BLaER1 treated with 17β-estradiol and CSF1 and Interleukin-3, amounts not matched to agents 10 nM and 100 nM (cell line): ENCODE data around the gene USP16.
A peak's percentile ranks its signal among the peaks of the same experiment; 100 is the strongest.

Experiments
- H3K27ac ChIP-seq, 11 experiments: shearing (Covaris generic); formaldehyde crosslinking; 2 replicates each; pipeline ENCODE4 v1.8.1; 2022
- H3K27me3 ChIP-seq, 11 experiments: shearing (Covaris generic); formaldehyde crosslinking; 2 replicates each; pipeline ENCODE4 v1.8.1; 2022
- H3K36me3 ChIP-seq, 11 experiments: shearing (Covaris generic); formaldehyde crosslinking; 2 replicates each; pipeline ENCODE4 v1.8.1; 2022
- H3K4me1 ChIP-seq, 10 experiments: shearing (Covaris generic); formaldehyde crosslinking; 2 replicates each; pipeline ENCODE4 v1.8.1; 2022
- H3K4me2 ChIP-seq, 11 experiments: shearing (Covaris generic); formaldehyde crosslinking; 2 replicates each; pipeline ENCODE4 v1.8.1; 2022
- H3K4me3 ChIP-seq, 10 experiments: shearing (Covaris generic); formaldehyde crosslinking; 2 replicates each; pipeline ENCODE4 v1.8.1; 2022
- H3K9ac ChIP-seq, 11 experiments: shearing (Covaris generic); formaldehyde crosslinking; 2 replicates each; pipeline ENCODE4 v1.8.1; 2022
- H3K9me3 ChIP-seq, 11 experiments: shearing (Covaris generic); formaldehyde crosslinking; replicated peaks in 1 of 11; 2 replicates each; pipeline ENCODE4 v1.8.1; 2022
- H4K20me1 ChIP-seq, 11 experiments: shearing (Covaris generic); formaldehyde crosslinking; 2 replicates each; pipeline ENCODE4 v1.8.1; 2022
- Cebpa-rat ChIP-seq, 11 experiments: shearing (Covaris generic); IDR thresholded peaks; 2 replicates each; pipeline ENCODE4 v1.8.1; 2022

The USP16 gene

DNA sequence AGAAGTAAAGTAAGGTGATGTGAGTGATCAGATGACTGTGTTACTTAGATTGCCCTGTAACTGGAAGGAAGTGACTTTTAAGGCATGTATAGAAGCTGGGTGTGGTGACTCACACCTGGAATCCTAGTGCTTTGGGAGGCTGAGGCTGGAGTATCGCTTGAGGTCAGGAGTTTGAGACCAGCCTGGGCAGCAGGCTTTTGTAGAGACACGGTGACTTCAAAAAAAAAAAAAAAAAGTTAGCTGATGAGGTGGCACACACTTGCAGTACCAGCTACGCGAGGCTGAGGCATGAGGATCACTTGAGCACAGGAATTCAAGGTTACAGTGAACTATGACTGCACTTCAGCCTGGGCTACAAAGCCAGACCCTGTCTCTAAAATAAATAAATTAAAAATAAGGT lies 2.3 kb upstream of the USP16 start:
- Histone ChIP-seq H3K9ac (no peak overlapping the region), H3K36me3 (peaks cover 0 to 2% (median 0%) of the 10 kb centered on the region in 11 experiments; a peak in 2 of 22 replicates), H3K4me3 (no peak overlapping the region), H3K4me2 (no peak overlapping the region), H3K27me3 (no peaks in the 10 kb centered on the region), H3K27ac (no peak overlapping the region), H3K9me3 (no peaks in the 10 kb centered on the region), H3K4me1 (peaks cover 36 to 51% (median 44%) of the 10 kb centered on the region in 10 experiments), H4K20me1 (peaks cover 0 to 20% (median 0%) of the 10 kb centered on the region in 11 experiments; a peak in 7 of 22 replicates)
- TF ChIP-seq Cebpa-rat (IDR thresholded peaks at IDR 0.05) = no peak

DNA sequence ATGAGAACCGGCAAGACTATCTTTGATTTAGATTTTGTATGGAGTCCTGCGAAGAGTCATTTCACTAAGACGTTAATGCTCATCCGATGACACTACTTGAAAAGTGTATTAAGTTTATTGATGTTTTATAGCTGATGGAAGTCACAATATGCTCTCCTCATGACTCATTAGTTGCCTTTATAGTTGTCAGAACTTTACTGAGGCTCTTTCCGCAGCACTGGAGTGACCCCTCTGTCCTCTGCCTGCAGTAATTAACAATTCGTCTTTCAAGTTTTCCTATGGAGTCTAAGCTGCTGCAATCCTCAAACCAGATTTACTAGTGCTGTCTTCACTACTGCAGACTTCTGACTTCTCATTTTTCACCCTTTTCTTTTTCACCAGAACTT lies 853 bp downstream of the USP16 start:
- Histone ChIP-seq H3K4me2 (peak overlapping the region; percentile 71 to 95 (median 84)), H3K27ac (peak overlapping the region; percentile 92 to 99 (median 98)), H4K20me1 (peaks cover 0 to 50% (median 6%) of the 10 kb centered on the region in 11 experiments; a peak in 10 of 22 replicates), H3K4me1 (peaks cover 20 to 33% (median 25%) of the 10 kb centered on the region in 10 experiments), H3K36me3 (peaks cover 18 to 32% (median 24%) of the 10 kb centered on the region in 11 experiments), H3K4me3 (peak overlapping the region; percentile 70 to 87 (median 75)), H3K9ac (peak overlapping the region; percentile 88 to 99 (median 97)), H3K27me3 (no peaks in the 10 kb centered on the region), H3K9me3 (no peaks in the 10 kb centered on the region)
- TF ChIP-seq Cebpa-rat (IDR thresholded peaks at IDR 0.05) = no peak

DNA sequence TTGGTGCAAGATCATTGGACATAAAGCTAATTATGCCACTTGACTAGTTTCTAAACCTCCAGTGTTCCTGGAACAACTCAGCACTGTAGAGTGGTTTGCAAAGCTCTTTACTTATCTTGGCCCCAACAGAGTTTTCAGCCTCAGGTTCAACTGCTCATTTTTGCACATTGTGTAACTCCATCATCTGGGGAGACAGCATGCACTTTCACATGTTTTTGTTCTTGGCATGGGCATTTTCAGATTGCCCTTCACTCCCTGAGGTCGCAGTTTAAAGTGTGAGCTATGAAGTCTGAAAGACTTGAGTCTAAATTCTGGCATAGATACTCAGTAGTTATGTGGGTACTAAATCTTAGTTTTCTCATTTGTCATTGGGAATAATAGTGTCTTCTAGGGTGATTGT lies 5.1 kb downstream of the USP16 start:
- Histone ChIP-seq H3K27me3 (no peaks in the 10 kb centered on the region), H3K4me3 (no peak overlapping the region), H4K20me1 (peaks cover 0 to 73% (median 13%) of the 10 kb centered on the region in 11 experiments; a peak in 11 of 22 replicates), H3K4me1 (peaks cover 13 to 25% (median 17%) of the 10 kb centered on the region in 10 experiments), H3K9me3 (no peaks in the 10 kb centered on the region), H3K4me2 (no peak overlapping the region), H3K36me3 (peaks cover 54 to 73% (median 64%) of the 10 kb centered on the region in 11 experiments), H3K27ac (no peak overlapping the region), H3K9ac (no peak overlapping the region)
- TF ChIP-seq Cebpa-rat (IDR thresholded peaks at IDR 0.05) = no peak

DNA sequence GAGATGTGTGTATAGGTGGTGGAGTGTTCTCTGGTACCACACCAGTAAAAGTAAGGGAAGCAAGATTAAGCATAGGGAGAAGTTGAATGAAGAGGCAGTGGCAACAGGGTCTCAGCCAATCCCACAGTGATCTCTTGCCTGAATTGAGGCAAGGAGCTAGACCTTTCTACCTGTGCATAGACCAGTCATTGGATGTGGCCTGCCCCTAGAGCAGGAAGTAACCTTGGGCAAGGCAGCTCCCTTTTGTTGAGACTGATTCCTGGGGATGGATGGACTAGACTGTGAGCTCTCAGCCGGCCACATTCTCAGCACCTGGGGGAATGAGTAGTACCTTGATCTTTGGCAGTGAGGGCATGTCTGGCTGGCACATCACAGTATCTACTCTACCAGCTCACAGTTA lies 6.4 kb downstream of the USP16 start:
- Histone ChIP-seq H4K20me1 (peaks cover 0 to 69% (median 13%) of the 10 kb centered on the region in 11 experiments; a peak in 11 of 22 replicates), H3K9me3 (no peaks in the 10 kb centered on the region), H3K27me3 (no peaks in the 10 kb centered on the region), H3K9ac (no peak overlapping the region), H3K4me1 (peaks cover 5 to 24% (median 10%) of the 10 kb centered on the region in 10 experiments), H3K4me3 (no peak overlapping the region), H3K36me3 (peaks cover 66 to 86% (median 78%) of the 10 kb centered on the region in 11 experiments), H3K4me2 (no peak overlapping the region), H3K27ac (no peak overlapping the region)
- no peak for TF ChIP-seq Cebpa-rat (IDR thresholded peaks at IDR 0.05)

DNA sequence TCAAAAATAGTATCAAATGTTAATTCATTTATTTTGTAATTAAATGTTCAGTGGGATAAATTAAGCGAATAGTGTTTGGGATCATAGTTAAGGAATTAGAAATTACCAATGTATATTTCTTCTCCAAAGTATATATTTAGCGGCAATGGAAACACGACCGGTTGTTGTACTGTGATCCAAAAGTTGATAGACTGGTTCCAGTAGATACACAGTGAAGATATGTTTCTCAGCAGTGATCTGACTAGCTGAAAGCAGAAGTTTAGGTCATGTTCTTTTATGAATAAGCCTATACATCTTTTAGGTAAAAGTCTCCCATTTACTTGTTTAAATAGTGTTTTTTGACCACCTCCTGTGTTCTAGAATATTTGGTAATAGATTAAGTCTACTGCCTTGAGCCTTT lies 8.8 kb downstream of the USP16 start:
- Histone ChIP-seq H3K4me3 (no peak overlapping the region), H3K27ac (no peak overlapping the region), H3K9ac (no peak overlapping the region), H3K36me3 (peaks cover 86 to 100% (median 97%) of the 10 kb centered on the region in 11 experiments), H3K4me1 (peaks cover 0 to 9% (median 0%) of the 10 kb centered on the region in 10 experiments; a peak in 3 of 20 replicates), H3K4me2 (no peak overlapping the region), H3K27me3 (no peaks in the 10 kb centered on the region), H4K20me1 (peaks cover 0 to 50% (median 11%) of the 10 kb centered on the region in 11 experiments; a peak in 9 of 22 replicates), H3K9me3 (no peaks in the 10 kb centered on the region)
- TF ChIP-seq Cebpa-rat (IDR thresholded peaks at IDR 0.05) = no peak

DNA sequence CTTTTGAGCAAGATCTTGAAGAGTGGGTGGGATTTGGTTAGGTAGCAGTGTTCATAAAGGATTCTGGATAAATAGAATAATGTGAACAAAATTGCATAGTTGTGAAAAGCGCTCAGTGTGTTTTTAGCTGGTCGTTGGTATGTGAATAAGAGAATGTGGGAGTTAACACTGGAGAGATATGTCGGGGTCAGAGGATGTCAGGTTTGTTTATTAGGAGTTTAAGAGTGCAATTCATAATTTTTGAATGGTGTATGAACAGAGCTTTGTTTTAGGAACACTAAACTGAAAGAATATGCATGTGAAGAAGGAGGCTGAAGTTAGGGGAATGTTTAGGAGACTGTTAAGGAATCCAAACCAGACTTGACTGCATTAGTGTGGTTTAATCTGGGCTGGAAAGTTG lies 9.4 kb downstream of the USP16 start:
- no peak overlapping the region for H3K27ac ChIP-seq
- H3K27me3 ChIP-seq = no peaks in the 10 kb centered on the region
- no peak overlapping the region for H3K9ac ChIP-seq
- H3K36me3 ChIP-seq = peaks cover 86 to 100% (median 97%) of the 10 kb centered on the region in 11 experiments
- no peaks in the 10 kb centered on the region for H3K9me3 ChIP-seq
- peaks cover 0 to 46% (median 9%) of the 10 kb centered on the region in 11 experiments; a peak in 4 of 22 replicates for H4K20me1 ChIP-seq
- H3K4me3 ChIP-seq = no peak overlapping the region
- no peak for TF ChIP-seq Cebpa-rat (IDR thresholded peaks at IDR 0.05)
- H3K4me1 ChIP-seq = peaks cover 0 to 9% (median 0%) of the 10 kb centered on the region in 10 experiments; a peak in 3 of 20 replicates
- H3K4me2 ChIP-seq = no peak overlapping the region

DNA sequence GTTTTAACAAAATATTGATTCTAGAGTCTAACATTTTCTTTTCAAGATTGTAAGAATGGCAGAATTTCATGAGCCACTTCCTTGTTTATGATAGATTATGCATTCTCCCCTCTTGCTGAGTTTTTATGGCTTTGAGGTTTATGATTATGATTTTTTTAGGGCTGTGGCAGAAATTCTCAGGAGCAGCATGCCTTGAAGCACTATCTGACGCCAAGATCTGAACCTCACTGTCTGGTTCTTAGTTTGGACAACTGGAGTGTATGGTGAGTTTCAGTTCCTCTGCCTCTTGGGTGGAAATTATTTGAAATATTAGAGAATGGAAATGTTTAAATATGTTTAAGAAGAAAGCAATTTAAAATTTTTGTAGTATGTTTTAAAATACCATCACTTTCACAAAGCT lies 10.2 kb downstream of the USP16 start:
- H3K4me2 ChIP-seq = no peak overlapping the region
- no peak overlapping the region for H3K4me3 ChIP-seq
- no peak overlapping the region for H3K9ac ChIP-seq
- no peaks in the 10 kb centered on the region for H3K27me3 ChIP-seq
- no peak for TF ChIP-seq Cebpa-rat (IDR thresholded peaks at IDR 0.05)
- H3K4me1 ChIP-seq = peaks cover 0 to 9% (median 0%) of the 10 kb centered on the region in 10 experiments; a peak in 3 of 20 replicates
- no peaks in the 10 kb centered on the region for H3K9me3 ChIP-seq
- H4K20me1 ChIP-seq = peaks cover 0 to 38% (median 5%) of the 10 kb centered on the region in 11 experiments; a peak in 4 of 22 replicates
- no peak overlapping the region for H3K27ac ChIP-seq
- peaks cover 87 to 100% (median 98%) of the 10 kb centered on the region in 11 experiments for H3K36me3 ChIP-seq

DNA sequence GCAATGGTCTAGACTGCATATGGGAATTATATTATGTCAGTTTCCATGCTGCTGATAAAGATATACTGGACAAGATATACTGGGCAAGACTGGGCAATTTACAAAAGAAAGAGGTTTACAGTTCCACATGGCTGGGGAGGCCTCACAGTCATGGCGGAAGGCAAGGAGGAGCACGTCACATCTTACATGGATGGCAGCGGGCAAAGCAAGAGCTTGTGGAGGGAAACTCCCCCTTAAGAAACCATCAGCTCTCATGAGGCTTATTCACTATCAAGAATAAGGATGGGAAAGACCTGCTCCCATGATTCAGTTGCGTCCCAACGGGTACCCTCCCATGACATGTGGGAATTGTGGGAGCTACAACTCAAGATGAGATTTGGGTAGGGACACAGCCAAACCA lies 27.8 kb downstream of the USP16 start:
- peaks cover 93 to 100% (median 98%) of the 10 kb centered on the region in 11 experiments for H3K36me3 ChIP-seq
- peaks cover 0 to 18% (median 0%) of the 10 kb centered on the region in 10 experiments; a peak in 6 of 20 replicates for H3K4me1 ChIP-seq
- no peak overlapping the region for H3K4me3 ChIP-seq
- H3K27me3 ChIP-seq = no peaks in the 10 kb centered on the region
- H3K9me3 ChIP-seq = peaks cover 7 to 20% (median 15%) of the 10 kb centered on the region in 11 experiments; a peak in 21 of 22 replicates
- peaks cover 0 to 55% (median 36%) of the 10 kb centered on the region in 11 experiments; a peak in 17 of 22 replicates for H4K20me1 ChIP-seq
- no peak overlapping the region for H3K9ac ChIP-seq
- H3K27ac ChIP-seq = no peak overlapping the region
- H3K4me2 ChIP-seq = no peak overlapping the region
- TF ChIP-seq Cebpa-rat (IDR thresholded peaks at IDR 0.05) = no peak

DNA sequence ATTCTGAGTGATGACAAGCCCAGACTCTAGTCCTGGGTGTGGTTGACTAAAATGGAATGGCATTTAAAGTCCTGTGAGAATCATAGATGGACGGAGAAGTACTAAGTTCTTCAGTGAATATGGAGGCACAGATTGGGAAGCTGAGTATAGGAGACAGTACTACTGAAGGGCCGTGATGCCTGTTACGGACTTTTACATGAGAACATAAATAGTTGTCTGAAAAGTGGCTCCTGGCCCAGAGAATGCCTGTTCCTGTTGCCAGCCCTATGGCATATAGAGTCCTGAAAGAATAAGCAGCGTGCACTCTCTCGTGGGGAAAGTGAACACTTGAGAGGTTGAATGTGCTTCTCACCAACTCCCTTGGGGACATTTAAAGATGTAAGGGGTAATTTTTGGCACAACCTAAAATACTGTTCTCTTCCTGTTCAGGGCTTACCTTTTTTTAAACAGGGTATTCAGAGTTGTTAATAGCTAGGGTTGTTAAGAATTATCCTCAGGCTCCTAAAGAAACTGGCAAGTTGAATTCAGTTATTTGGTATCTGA lies 28.6 kb downstream of the USP16 start:
- Histone ChIP-seq H3K27me3 (no peaks in the 10 kb centered on the region), H3K4me3 (no peak overlapping the region), H3K9me3 (peaks cover 7 to 20% (median 15%) of the 10 kb centered on the region in 11 experiments; a peak in 21 of 22 replicates), H3K4me1 (peaks cover 0 to 18% (median 0%) of the 10 kb centered on the region in 10 experiments; a peak in 6 of 20 replicates), H3K36me3 (peaks cover 95 to 100% (median 97%) of the 10 kb centered on the region in 11 experiments), H3K27ac (no peak overlapping the region), H3K9ac (no peak overlapping the region), H4K20me1 (peaks cover 0 to 63% (median 38%) of the 10 kb centered on the region in 11 experiments; a peak in 17 of 22 replicates), H3K4me2 (peak overlapping the region in 3 of 11 experiments; percentile 7 to 36 (median 20); a peak in 4 of 22 replicates)
- TF ChIP-seq Cebpa-rat (IDR thresholded peaks at IDR 0.05) = no peak
